ENCODE data around the gene MYBL2.

- TF ChIP-seq EZH2 (IDR thresholded peaks at IDR 0.05; ENCODE audit: insufficient read depth, poor library complexity, severe bottlenecking): no peak
- no peak for TF ChIP-seq EZH2phosphoT487 (IDR thresholded peaks at IDR 0.05; ENCODE audit: insufficient read depth, low read depth)
These were observed 15.5 kb downstream of the MYBL2 start for GRCh38 chr20:43682446-43682845.

Data from GM23248 (cell line).